MCF 10A (cell line): Measurements from ENCODE around the gene ZNF554. TPM values are rescaled to one million over a fixed set of nuclear protein-coding genes. Genes with fewer than 3 reads are reported as not detected.

Experiments
- BruUV-seq: library from RNA; stranded (reverse); fragments of 400-500 nt; replicated peaks from 2 replicates; lab custom pipeline; 2021; lab: Mats Ljungman, UMichigan
- CTCF ChIA-PET: fragments of 300-600 bp; sonication (Branson Sonifier 250); formaldehyde crosslinking; extraction: SDS; loops from one replicate; lab custom pipeline; 2021; ENCODE audit warnings: antibody characterized with exemption, inconsistent platforms; lab: Yijun Ruan, JAX
- POLR2A ChIA-PET: fragments of 300-600, 350-650 bp; sonication (Branson Sonifier 250); formaldehyde crosslinking; extraction: SDS; loops from one replicate; lab custom pipeline; 2020; ENCODE audit warnings: antibody characterized with exemption, inconsistent platforms; lab: Yijun Ruan, JAX
- DNase-seq: peaks from one replicate; pipeline ENCODE4 v3.0.0-alpha.2; 2018; ENCODE audit not compliant: unreplicated experiment
- H3K27ac Mint-ChIP-seq: one replicate; pipeline ENCODE4 v1.8.0; 2022; ENCODE audit warnings: mild to moderate bottlenecking, low read depth, mixed read lengths; ENCODE audit not compliant: unreplicated experiment
- H3K27me3 Mint-ChIP-seq: one replicate; pipeline ENCODE4 v1.8.0; 2022; ENCODE audit warnings: mixed read lengths; ENCODE audit not compliant: insufficient read depth, unreplicated experiment
- H3K36me3 Mint-ChIP-seq: one replicate; pipeline ENCODE4 v1.8.0; 2022; ENCODE audit warnings: mild to moderate bottlenecking, moderate library complexity, mixed read lengths; ENCODE audit not compliant: insufficient read depth, unreplicated experiment
- H3K4me1 Mint-ChIP-seq: one replicate; pipeline ENCODE4 v1.8.0; 2022; ENCODE audit warnings: mixed read lengths; ENCODE audit not compliant: insufficient read depth, unreplicated experiment
- H3K4me3 Mint-ChIP-seq: one replicate; pipeline ENCODE4 v1.8.0; 2022; ENCODE audit warnings: mild to moderate bottlenecking, moderate library complexity, mixed read lengths; ENCODE audit not compliant: unreplicated experiment
- H3K9me3 Mint-ChIP-seq: one replicate; pipeline ENCODE4 v1.8.0; 2022; ENCODE audit warnings: mixed read lengths; ENCODE audit not compliant: unreplicated experiment
- intact Hi-C: fragments of 100-400 bp; cut with micrococcal nuclease; formaldehyde crosslinking; loops from 2 replicates; pipeline ENCODE4 v1.14.1; 2022
- total RNA-seq: library from RNA; stranded (reverse); gene quantifications from 2 replicates; pipeline ENCODE4 v1.2.3, GENCODE V29; 2022
- TF ChIP-seq, protein P1 (sequence below): fragments of 200-600 bp; IDR thresholded peaks from one replicate; pipeline ENCODE4 v1.8.0; 2022; ENCODE audit warnings: antibody characterized with exemption, mild to moderate bottlenecking; ENCODE audit not compliant: unreplicated experiment

Gene ZNF554
- total RNA-seq, 1 experiment from 2014 or later: 3.1 TPM

DNA sequence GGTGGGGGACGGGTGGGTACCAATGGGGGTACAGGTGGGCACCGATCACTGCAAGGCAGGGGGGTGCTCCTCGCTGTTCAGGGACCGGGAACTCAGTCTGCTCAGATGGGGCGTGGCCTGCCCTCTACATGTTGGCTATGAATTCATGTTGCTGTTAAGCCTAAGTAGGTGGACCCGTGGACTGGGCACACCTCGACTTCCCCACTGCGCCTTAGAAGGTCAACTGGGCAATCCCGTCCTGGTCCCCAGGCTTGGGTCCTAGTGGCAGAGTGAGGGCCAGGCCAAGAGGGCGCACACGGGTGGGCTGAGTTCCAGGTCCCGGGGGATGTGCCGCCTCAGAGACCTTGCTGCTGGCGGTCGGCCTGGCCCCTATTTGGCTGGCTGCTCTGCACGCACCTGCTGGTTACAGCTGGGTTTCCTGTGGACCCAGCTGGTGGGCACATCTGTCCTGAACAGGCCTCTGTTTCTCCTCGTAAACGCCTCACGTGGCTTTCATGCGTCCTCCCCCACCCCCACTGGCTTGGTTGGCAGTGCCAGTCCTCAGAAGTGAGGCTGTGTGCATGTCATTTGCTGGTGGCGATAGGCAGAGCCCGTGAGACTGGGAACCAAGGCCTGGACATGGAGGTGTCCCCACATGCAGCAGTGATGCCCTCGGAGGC, 13.5 kb upstream of the ZNF554 start:
- H3K27ac Mint-ChIP-seq: no peak overlapping the region
- no peaks in the 10 kb centered on the region for H3K9me3 Mint-ChIP-seq

DNA sequence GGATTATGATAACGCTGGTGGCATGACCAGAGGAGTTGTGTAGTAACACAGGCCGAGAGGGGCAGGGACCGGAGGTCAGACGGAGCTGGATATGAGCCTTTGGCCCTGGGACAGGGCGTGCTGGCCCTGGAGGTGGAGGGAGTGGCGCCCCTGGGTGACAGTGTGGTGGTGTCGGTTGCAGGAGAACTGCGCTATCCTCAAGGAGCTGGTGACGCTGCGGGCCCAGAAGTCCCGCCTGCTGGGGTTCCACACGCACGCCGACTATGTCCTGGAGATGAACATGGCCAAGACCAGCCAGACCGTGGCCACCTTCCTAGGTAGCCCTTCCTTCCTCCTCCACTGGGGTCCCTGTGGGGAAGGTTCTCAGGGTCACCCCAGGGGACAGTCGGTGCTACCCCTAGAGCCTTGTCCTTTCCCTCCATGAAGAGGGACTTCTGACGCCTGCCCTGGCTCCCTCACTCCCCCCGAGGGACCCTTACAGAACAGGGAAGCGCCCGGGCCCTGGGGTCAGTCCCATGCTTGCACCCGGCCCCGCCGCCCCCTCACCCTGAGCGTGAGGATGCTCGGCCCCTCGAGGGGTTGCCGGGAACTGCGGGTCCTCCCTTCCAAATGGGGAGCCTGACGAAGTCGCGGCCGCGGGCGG, 12.8 kb upstream of the ZNF554 start:
- Mint-ChIP-seq H3K4me1 (no peaks in the 10 kb centered on the region), H3K4me3 (no peak overlapping the region), H3K36me3 (peaks cover 44% of the 10 kb centered on the region), H3K27ac (no peak overlapping the region), H3K27me3 (no peaks in the 10 kb centered on the region), H3K9me3 (no peaks in the 10 kb centered on the region)
- DNase-seq: no peak
- CTCF ChIA-PET: interaction anchor here (2.1 kb wide), 1 partner anchor 13 kb away, joined by 7 read pairs; the partner anchor contains the start of gene ZNF554
- no TSS peak for BruUV-seq
- POLR2A ChIA-PET: no interaction called here
- TF ChIP-seq, protein P1, sequence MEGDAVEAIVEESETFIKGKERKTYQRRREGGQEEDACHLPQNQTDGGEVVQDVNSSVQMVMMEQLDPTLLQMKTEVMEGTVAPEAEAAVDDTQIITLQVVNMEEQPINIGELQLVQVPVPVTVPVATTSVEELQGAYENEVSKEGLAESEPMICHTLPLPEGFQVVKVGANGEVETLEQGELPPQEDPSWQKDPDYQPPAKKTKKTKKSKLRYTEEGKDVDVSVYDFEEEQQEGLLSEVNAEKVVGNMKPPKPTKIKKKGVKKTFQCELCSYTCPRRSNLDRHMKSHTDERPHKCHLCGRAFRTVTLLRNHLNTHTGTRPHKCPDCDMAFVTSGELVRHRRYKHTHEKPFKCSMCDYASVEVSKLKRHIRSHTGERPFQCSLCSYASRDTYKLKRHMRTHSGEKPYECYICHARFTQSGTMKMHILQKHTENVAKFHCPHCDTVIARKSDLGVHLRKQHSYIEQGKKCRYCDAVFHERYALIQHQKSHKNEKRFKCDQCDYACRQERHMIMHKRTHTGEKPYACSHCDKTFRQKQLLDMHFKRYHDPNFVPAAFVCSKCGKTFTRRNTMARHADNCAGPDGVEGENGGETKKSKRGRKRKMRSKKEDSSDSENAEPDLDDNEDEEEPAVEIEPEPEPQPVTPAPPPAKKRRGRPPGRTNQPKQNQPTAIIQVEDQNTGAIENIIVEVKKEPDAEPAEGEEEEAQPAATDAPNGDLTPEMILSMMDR: no peak
- intact Hi-C loops: no loop called here

More for the DNA sequence above, 13.5 kb upstream of the ZNF554 start:
- DNase-seq: no peak
- H3K4me3 Mint-ChIP-seq: no peak overlapping the region
- peaks cover 45% of the 10 kb centered on the region for H3K36me3 Mint-ChIP-seq
- BruUV-seq: no TSS peak
- TF ChIP-seq, protein P1: no peak
- POLR2A ChIA-PET: no interaction called here
- CTCF ChIA-PET: no interaction called here
- H3K4me1 Mint-ChIP-seq: no peaks in the 10 kb centered on the region
- H3K27me3 Mint-ChIP-seq: no peaks in the 10 kb centered on the region
- intact Hi-C loops: no loop called here

DNA sequence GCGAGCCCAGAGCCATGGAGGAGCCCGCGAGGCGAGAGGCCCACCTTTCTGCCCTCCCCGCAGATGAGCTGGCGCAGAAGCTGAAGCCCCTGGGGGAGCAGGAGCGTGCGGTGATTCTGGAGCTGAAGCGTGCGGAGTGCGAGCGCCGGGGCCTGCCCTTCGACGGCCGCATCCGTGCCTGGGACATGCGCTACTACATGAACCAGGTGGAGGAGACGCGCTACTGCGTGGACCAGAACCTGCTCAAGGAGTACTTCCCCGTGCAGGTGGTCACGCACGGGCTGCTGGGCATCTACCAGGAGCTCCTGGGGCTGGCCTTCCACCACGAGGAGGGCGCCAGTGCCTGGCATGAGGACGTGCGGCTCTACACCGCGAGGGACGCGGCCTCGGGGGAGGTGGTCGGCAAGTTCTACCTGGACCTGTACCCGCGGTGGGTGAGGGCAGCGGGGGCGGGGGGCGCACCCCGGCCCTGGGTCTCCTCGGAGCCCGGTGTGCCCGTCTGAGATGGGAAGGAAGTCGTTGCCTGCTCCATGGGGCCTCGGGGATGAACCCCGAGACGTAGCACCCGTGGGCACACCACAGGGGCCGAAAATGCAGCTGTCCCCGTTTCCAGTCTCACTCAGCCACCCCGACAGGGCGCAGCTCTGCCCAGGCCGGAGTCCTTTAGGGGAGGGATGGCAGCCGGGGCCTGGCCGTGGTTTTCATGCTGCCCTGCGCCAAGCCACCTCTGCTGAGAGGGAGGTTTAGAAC, 12.1 kb upstream of the ZNF554 start:
- TSS peak; percentile 50 for BruUV-seq
- H3K9me3 Mint-ChIP-seq: no peaks in the 10 kb centered on the region
- H3K4me1 Mint-ChIP-seq: no peaks in the 10 kb centered on the region
- no peak overlapping the region for H3K27ac Mint-ChIP-seq
- peaks cover 39% of the 10 kb centered on the region for H3K36me3 Mint-ChIP-seq
- H3K4me3 Mint-ChIP-seq: no peak overlapping the region
- POLR2A ChIA-PET: no interaction called here
- intact Hi-C loops: no loop called here
- TF ChIP-seq, protein P1: no peak
- H3K27me3 Mint-ChIP-seq: no peaks in the 10 kb centered on the region
- no peak for DNase-seq
- CTCF ChIA-PET: interaction anchor here (2.1 kb wide), 1 partner anchor 12 kb away, joined by 7 read pairs; the partner anchor contains the start of gene ZNF554
